Right lobe of liver (tissue), 4 donors: ENCODE results near the gene PXMP4.

ENCODE experiments used
- CTCF ChIP-seq, 4 donors: fragments of 200-600 bp in 3 of 4; fragments of 450-650 bp in 1 of 4; IDR thresholded peaks; one replicate each; pipeline versions ENCODE4 v1.5.1 to v1.8.0; 2016 to 2022; ENCODE audit warnings: antibody characterized with exemption in 4 of 4, mild to moderate bottlenecking in 2 of 4
- POLR2A ChIP-seq: fragments of 450-650 bp; IDR thresholded peaks from one replicate; pipeline ENCODE4 v1.6.1; 2017; ENCODE audit warnings: antibody characterized with exemption, mild to moderate bottlenecking
- donor health status: DM: no; HTN: no; CAD: no.
- donor health status: DM: no; HTN: no; CAD: no.
- donor health status: DM: no; HTN: yes; CAD: no.

- no peak for TF ChIP-seq POLR2A
- no peak for TF ChIP-seq CTCF (IDR thresholded peaks at IDR 0.05)
Measured at GRCh38 chr20:33751775-33752174, 31.7 kb upstream of the PXMP4 start.
